ENCODE measurements around the gene S100A13.

- TF ChIP-seq ZNF766 (CRISPR knock-in tag; conservative IDR thresholded peaks at IDR 0.05) (peak; percentile 80; the same call in 1 of the 2 replicates), CTCF (IDR thresholded peaks at IDR 0.05 in 2 of 3, conservative IDR thresholded peaks at IDR 0.05 in 1 of 3; ENCODE audit: insufficient read depth in 2 of 3, low read depth in 1 of 3, low read length in 3 of 3) (peak; percentile 85 to 95 (median 89)), JUND (IDR thresholded peaks at IDR 0.05; ENCODE audit: borderline replicate concordance, low read depth, low read length) (peak; percentile 28; the same call in 1 of the 2 replicates), JUND (tag; IDR thresholded peaks at IDR 0.05; ENCODE audit: borderline replicate concordance, low read depth, low read length) (no peak; the same call in 2 of the 3 replicates), PHF8 (IDR thresholded peaks at IDR 0.05; ENCODE audit: borderline replicate concordance, low read length) (peak; percentile 81), RFX5 (IDR thresholded peaks at IDR 0.05; ENCODE audit: low read depth, low read length) (no peak), ZEB2 (IDR thresholded peaks at IDR 0.05) (no peak), FOXM1 (IDR thresholded peaks at IDR 0.05; ENCODE audit: low read depth) (no peak), FOXM1 (CRISPR knock-in tag; IDR thresholded peaks at IDR 0.05; ENCODE audit: low read depth) (no peak)
- TF ChIP-seq, protein P1, sequence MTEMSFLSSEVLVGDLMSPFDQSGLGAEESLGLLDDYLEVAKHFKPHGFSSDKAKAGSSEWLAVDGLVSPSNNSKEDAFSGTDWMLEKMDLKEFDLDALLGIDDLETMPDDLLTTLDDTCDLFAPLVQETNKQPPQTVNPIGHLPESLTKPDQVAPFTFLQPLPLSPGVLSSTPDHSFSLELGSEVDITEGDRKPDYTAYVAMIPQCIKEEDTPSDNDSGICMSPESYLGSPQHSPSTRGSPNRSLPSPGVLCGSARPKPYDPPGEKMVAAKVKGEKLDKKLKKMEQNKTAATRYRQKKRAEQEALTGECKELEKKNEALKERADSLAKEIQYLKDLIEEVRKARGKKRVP (CRISPR knock-in tag; IDR thresholded peaks at IDR 0.05): no peak
These were observed at the start of gene S100A13 for GRCh38 chr1:153626904-153627714.

All from K562 (cell line).